GM23338 (cell line): ENCODE measurements around the gene MAD2L1BP.

ENCODE experiments used
- CREB1 ChIP-seq: fragments of 250-450 bp; sonication (Bioruptor Pico); IDR thresholded peaks from 2 replicates; pipeline ENCODE4 v1.5.0; 2020; ENCODE audit warnings: low read depth, mild to moderate bottlenecking, moderate library complexity
- CTCF ChIP-seq, 2 experiments: fragments of 200-600 bp in 1 of 2; sonication (generic) in 1 of 2; conservative IDR thresholded peaks; 2 replicates each; pipeline versions ENCODE4 v1.5.1 to v1.6.1; 2016 to 2017; ENCODE audit warnings: antibody characterized with exemption in 2 of 2, low read depth in 2 of 2, mild to moderate bottlenecking in 2 of 2, moderate library complexity in 1 of 2
- ETS1 ChIP-seq: IDR thresholded peaks from 2 replicates; pipeline ENCODE4 v1.6.1; 2016; ENCODE audit warnings: antibody characterized with exemption
- EZH2 ChIP-seq: fragments of 200-600 bp; sonication (generic); IDR thresholded peaks from one replicate; pipeline ENCODE4 v1.8.0; 2017; ENCODE audit warnings: antibody characterized with exemption, mild to moderate bottlenecking, low read depth; ENCODE audit not compliant: unreplicated experiment
- EZH2phosphoT487 ChIP-seq: fragments of 200-600 bp; sonication (generic); IDR thresholded peaks from one replicate; pipeline ENCODE4 v1.8.1; 2018; ENCODE audit warnings: antibody characterized with exemption; ENCODE audit not compliant: unreplicated experiment
- JUNB ChIP-seq: IDR thresholded peaks from one replicate; pipeline ENCODE4 v1.6.1; 2016; ENCODE audit warnings: antibody characterized with exemption; ENCODE audit not compliant: unreplicated experiment
- NANOG ChIP-seq: IDR thresholded peaks from 2 replicates; pipeline ENCODE4 v1.6.1; 2016; ENCODE audit warnings: antibody characterized with exemption, borderline replicate concordance
- POLR2AphosphoS5 ChIP-seq: IDR thresholded peaks from 2 replicates; pipeline ENCODE4 v1.6.1; 2016; ENCODE audit warnings: antibody characterized with exemption, low read depth
- REST ChIP-seq: IDR thresholded peaks from one replicate; pipeline ENCODE4 v1.6.1; 2018; ENCODE audit warnings: antibody characterized with exemption; ENCODE audit not compliant: unreplicated experiment
- ZNF114 ChIP-seq: fragments of 250-450 bp; sonication (Bioruptor Pico); IDR thresholded peaks from 2 replicates; pipeline ENCODE4 v1.5.0; 2020; ENCODE audit warnings: mild to moderate bottlenecking, moderate library complexity
- ZNF331 ChIP-seq: fragments of 250-450 bp; sonication (Bioruptor Pico); IDR thresholded peaks from 2 replicates; pipeline ENCODE4 v1.5.0; 2020; ENCODE audit warnings: low read depth, mild to moderate bottlenecking, moderate library complexity
- ZNF462 ChIP-seq: fragments of 250-450 bp; sonication (Bioruptor Pico); IDR thresholded peaks from 2 replicates; pipeline ENCODE4 v1.5.0; 2020; ENCODE audit warnings: mild to moderate bottlenecking, moderate library complexity

- TF ChIP-seq CTCF (conservative IDR thresholded peaks at IDR 0.05; ENCODE audit: low read depth in 2 of 2) (no peak), POLR2AphosphoS5 (no peak), EZH2 (no peak), EZH2phosphoT487 (no peak), JUNB (no peak), CREB1 (CRISPR knock-in tag) (no peak), REST (no peak), ZNF114 (CRISPR knock-in tag) (no peak), ETS1 (no peak), ZNF331 (CRISPR knock-in tag) (no peak), ZNF462 (no peak), NANOG (no peak)
Observed at GRCh38 chr6:43609402-43609801, 26.2 kb upstream of the MAD2L1BP start.
